Hepatocyte (in vitro differentiated cells): ENCODE results near the gene SKAP1. TPM values are rescaled to one million over a fixed set of nuclear protein-coding genes. Genes with fewer than 3 reads are reported as not detected.

Experiments
- DNase-seq: peaks from one replicate; pipeline ENCODE4 v3.0.0-alpha.2; 2016; ENCODE audit warnings: low spot score
- H2AFZ ChIP-seq: fragments of 200-600 bp; sonication (generic); 2 replicates; pipeline ENCODE4 v1.6.0; 2016; ENCODE audit warnings: antibody characterized with exemption, mild to moderate bottlenecking
- H3K27ac ChIP-seq: fragments of 200-600 bp; sonication (generic); 2 replicates; pipeline ENCODE4 v1.5.1; 2016; ENCODE audit warnings: mild to moderate bottlenecking
- H3K27me3 ChIP-seq: fragments of 200-600 bp; sonication (generic); 2 replicates; pipeline ENCODE4 v1.6.1; 2016
- H3K36me3 ChIP-seq: fragments of 200-600 bp; sonication (generic); replicated peaks from 2 replicates; pipeline ENCODE4 v1.5.1; 2016; ENCODE audit warnings: low read depth; ENCODE audit not compliant: insufficient read depth
- H3K4me1 ChIP-seq: fragments of 200-600 bp; sonication (generic); 2 replicates; pipeline ENCODE4 v1.5.1; 2016; ENCODE audit warnings: mild to moderate bottlenecking, moderate library complexity; ENCODE audit not compliant: insufficient read depth
- H3K4me2 ChIP-seq: fragments of 200-600 bp; sonication (generic); 2 replicates; pipeline ENCODE4 v1.6.0; 2016
- H3K4me3 ChIP-seq: fragments of 200-600 bp; sonication (generic); 2 replicates; pipeline ENCODE4 v1.5.1; 2016; ENCODE audit warnings: mild to moderate bottlenecking
- H3K79me2 ChIP-seq: fragments of 200-600 bp; sonication (generic); 2 replicates; pipeline ENCODE4 v1.6.0; 2017; ENCODE audit warnings: mild to moderate bottlenecking
- H3K9me2 ChIP-seq: fragments of 200-600 bp; sonication (generic); replicated peaks from 2 replicates; pipeline ENCODE4 v1.6.0; 2017; ENCODE audit warnings: mild to moderate bottlenecking; ENCODE audit not compliant: insufficient read depth
- H3K9me3 ChIP-seq: fragments of 200-600 bp; sonication (generic); 2 replicates; pipeline ENCODE4 v1.5.1; 2016; ENCODE audit warnings: low read depth, mild to moderate bottlenecking
- H4K20me1 ChIP-seq: fragments of 200-600 bp; sonication (generic); 2 replicates; pipeline ENCODE4 v1.6.0; 2016; ENCODE audit warnings: mild to moderate bottlenecking; ENCODE audit not compliant: insufficient read depth, poor library complexity, severe bottlenecking
- EZH2 ChIP-seq: fragments of 200-600 bp; sonication (generic); IDR thresholded peaks from 2 replicates; pipeline ENCODE4 v1.6.1; 2016; ENCODE audit warnings: antibody characterized with exemption, mild to moderate bottlenecking, borderline replicate concordance
- EZH2phosphoT487 ChIP-seq: fragments of 200-600 bp; sonication (generic); IDR thresholded peaks from one replicate; pipeline ENCODE4 v1.6.1; 2018; ENCODE audit warnings: antibody characterized with exemption, mild to moderate bottlenecking, low read depth, moderate library complexity; ENCODE audit not compliant: unreplicated experiment, severe bottlenecking
- WGBS: methylation state at CpG from one replicate; pipeline ENCODE4 v1.1.6; 2016; ENCODE audit warnings: low lambda C conversion rate; ENCODE audit errors: missing lambda C conversion rate; 5-methylcytosine and 5-hydroxymethylcytosine counted together
- polyA plus RNA-seq: library from polyadenylated mRNA; unstranded; fragments of >200 nt; fragmentation: Nextera tagmentation; extraction: Ambion mirVana; gene quantifications from 2 replicates; pipeline ENCODE4 v1.2.1, GENCODE V29; 2016
- total RNA-seq: library from RNA; depleted of rRNA; stranded (reverse); fragments of >200 nt; gene quantifications from 2 replicates; pipeline ENCODE4 v1.2.3, GENCODE V29; 2014
- TF ChIP-seq, protein P1 (sequence below): fragments of 200-600 bp; sonication (generic); IDR thresholded peaks from 2 replicates; pipeline ENCODE4 v1.5.1; 2016; ENCODE audit warnings: antibody characterized with exemption, mild to moderate bottlenecking; ENCODE audit not compliant: poor library complexity

Gene SKAP1
- total and polyA plus RNA-seq, 2 experiments from 2014 or later = 1.4 to 3.0 TPM

DNA sequence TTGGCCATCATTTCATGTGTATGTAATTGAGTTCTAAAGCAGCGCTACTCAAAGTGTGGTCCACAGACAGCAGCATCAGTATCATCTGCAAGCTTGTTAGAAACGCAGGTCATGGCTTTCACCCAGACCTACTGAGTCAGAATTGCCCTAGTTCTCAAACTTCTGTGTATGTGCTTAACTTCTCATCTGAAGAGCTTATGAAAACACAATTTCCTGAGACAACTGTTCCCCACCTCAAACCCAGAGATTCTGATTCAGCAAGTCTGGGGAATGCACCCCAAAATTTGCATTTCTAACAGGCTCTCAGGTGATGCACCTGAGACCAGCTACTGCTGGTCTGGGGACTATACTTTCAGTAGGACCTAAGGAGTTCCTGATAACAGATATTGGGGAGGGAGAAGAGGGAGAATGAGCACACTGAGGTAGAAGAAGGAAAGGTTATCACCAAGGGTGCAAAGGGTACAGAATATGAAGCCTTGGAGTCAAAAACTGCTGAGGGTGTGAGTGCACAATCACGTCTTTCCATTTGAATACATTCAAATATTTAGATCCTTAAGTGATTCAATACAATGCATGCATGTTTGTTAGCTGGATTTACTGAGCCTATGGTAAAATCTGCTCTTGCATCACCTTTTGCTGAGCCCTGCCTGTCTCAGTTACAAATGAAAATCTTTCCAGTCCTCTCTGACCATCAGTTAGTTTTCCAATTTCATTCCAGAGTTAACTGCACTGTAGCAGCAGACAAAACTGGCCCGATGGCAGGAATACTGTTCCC, 29.2 kb upstream of the SKAP1 start:
- no peak overlapping the region for H2AFZ ChIP-seq
- H3K4me2 ChIP-seq = no peak overlapping the region
- H3K4me1 ChIP-seq = no peaks in the 10 kb centered on the region
- H3K27ac ChIP-seq = no peak overlapping the region
- DNase-seq = no peak
- no peaks in the 10 kb centered on the region for H3K9me2 ChIP-seq
- H3K36me3 ChIP-seq = no peaks in the 10 kb centered on the region
- TF ChIP-seq EZH2phosphoT487 = no peak
- no peak for TF ChIP-seq EZH2
- TF ChIP-seq, protein P1, sequence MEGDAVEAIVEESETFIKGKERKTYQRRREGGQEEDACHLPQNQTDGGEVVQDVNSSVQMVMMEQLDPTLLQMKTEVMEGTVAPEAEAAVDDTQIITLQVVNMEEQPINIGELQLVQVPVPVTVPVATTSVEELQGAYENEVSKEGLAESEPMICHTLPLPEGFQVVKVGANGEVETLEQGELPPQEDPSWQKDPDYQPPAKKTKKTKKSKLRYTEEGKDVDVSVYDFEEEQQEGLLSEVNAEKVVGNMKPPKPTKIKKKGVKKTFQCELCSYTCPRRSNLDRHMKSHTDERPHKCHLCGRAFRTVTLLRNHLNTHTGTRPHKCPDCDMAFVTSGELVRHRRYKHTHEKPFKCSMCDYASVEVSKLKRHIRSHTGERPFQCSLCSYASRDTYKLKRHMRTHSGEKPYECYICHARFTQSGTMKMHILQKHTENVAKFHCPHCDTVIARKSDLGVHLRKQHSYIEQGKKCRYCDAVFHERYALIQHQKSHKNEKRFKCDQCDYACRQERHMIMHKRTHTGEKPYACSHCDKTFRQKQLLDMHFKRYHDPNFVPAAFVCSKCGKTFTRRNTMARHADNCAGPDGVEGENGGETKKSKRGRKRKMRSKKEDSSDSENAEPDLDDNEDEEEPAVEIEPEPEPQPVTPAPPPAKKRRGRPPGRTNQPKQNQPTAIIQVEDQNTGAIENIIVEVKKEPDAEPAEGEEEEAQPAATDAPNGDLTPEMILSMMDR = no peak
- peaks cover 12% of the 10 kb centered on the region for H3K27me3 ChIP-seq
- H4K20me1 ChIP-seq = no peaks in the 10 kb centered on the region
- H3K79me2 ChIP-seq = no peaks in the 10 kb centered on the region
- H3K9me3 ChIP-seq = no peaks in the 10 kb centered on the region
- no peak overlapping the region for H3K4me3 ChIP-seq
- WGBS = 78% methylated on average over 4 of the region's 4 CpGs

DNA sequence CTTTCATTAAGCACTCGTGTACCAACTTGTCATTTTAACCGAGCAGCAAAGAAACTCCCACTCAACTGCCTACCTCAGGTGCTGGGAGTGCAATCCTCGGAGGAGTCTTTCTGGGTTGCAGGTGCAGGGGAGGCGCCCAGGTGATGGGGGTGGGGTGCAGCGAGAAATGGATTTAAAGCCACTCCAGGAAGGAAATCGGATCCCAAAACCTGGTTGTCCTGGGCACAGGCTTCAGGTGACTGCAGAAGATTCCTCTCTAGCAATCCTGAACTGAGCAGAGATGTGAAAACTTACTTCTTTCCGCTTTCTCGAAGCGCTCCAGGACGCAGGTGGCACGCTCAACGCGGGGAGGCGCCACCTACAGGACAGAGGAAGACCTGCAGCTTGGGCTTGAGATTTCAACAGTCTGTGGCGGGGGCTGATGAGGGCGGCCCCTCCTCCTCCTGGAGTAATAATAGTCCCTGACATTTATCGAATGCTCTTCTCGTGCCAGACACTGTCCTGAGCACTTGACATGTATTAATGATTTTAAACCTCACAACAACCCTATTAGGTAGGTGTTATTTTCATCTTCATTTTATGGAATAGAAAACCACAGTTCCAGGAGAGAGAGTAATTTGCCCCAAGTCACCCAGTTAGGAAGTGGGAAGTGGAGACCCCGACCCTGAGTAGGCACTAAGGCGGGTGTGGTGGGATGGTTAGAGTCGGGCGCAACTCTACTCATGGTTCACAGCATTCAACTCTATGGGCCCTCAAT, 27.2 kb upstream of the SKAP1 start:
- no peaks in the 10 kb centered on the region for H3K9me2 ChIP-seq
- WGBS = 15% methylated on average over 22 of the region's 22 CpGs
- no peak overlapping the region for H3K4me3 ChIP-seq
- H3K36me3 ChIP-seq = no peaks in the 10 kb centered on the region
- H3K27ac ChIP-seq = peak overlapping the region; percentile 31
- peak overlapping the region; percentile 71 for H3K4me2 ChIP-seq
- no peak for TF ChIP-seq EZH2phosphoT487
- TF ChIP-seq, protein P1 = peak; percentile 94
- no peaks in the 10 kb centered on the region for H3K4me1 ChIP-seq
- no peak overlapping the region for H2AFZ ChIP-seq
- H3K27me3 ChIP-seq = peaks cover 12% of the 10 kb centered on the region
- H3K9me3 ChIP-seq = no peaks in the 10 kb centered on the region
- H3K79me2 ChIP-seq = no peaks in the 10 kb centered on the region
- peak; percentile 82 for DNase-seq
- H4K20me1 ChIP-seq = no peaks in the 10 kb centered on the region

DNA sequence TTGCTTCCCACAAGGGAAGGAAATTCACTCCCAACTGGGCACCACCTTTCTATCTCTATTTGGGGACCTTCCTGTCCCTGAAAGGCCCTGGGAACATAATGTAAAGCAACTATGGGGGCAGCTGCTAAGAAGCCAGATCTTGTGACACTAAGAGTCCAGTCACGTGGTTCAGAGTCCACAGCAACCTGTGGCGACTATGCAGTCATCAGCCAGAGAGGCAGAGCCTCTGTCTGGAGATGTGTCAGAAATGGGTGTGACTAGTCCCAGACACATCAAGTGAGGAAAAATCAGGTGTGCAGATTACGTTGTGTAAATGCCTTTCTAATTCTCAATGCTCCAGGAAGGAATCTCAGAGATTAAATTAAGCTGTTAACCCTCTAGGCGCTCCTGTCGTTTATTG, 26.6 kb upstream of the SKAP1 start:
- Histone ChIP-seq H3K9me3 (no peaks in the 10 kb centered on the region), H3K79me2 (no peaks in the 10 kb centered on the region), H3K4me1 (no peaks in the 10 kb centered on the region), H3K36me3 (no peaks in the 10 kb centered on the region), H3K4me3 (no peak overlapping the region), H3K9me2 (no peaks in the 10 kb centered on the region), H3K27me3 (peaks cover 12% of the 10 kb centered on the region), H3K4me2 (peak overlapping the region; percentile 71), H4K20me1 (no peaks in the 10 kb centered on the region), H3K27ac (peak overlapping the region; percentile 67), H2AFZ (no peak overlapping the region)
- 17% methylated on average over 5 of the region's 5 CpGs for WGBS
- peak; percentile 88 for DNase-seq
- TF ChIP-seq EZH2phosphoT487 (no peak), EZH2 (no peak)
- TF ChIP-seq, protein P1 = no peak
